Stimulated activated memory B cell treated with anti-CD40 and anti-IgM and Interleukin-4, amounts not matched to agents 10 μg/mL and 1 μg/mL and 100 μg/mL, for 72 hours (primary cell): ENCODE data around the gene TMPRSS9.
"Not testable (repeated sequence)": the region's sequence is repeated elsewhere in the genome, so short reads cannot be mapped to it uniquely, and the experiment has no call there.

Source experiments
- ATAC-seq: fragments of 150-1000 bp; cut with Tn5 transposase; 2 replicates; pipeline ENCODE4 v1.10.0; 2021
- H3K27ac Mint-ChIP-seq: one replicate; pipeline ENCODE4 v1.8.0; 2022; ENCODE audit warnings: mild to moderate bottlenecking, mixed read lengths
- H3K27me3 Mint-ChIP-seq: one replicate; pipeline ENCODE4 v1.8.0; 2022; ENCODE audit warnings: mixed read lengths
- H3K36me3 Mint-ChIP-seq: one replicate; pipeline ENCODE4 v1.8.0; 2022; ENCODE audit warnings: mixed read lengths
- H3K4me1 Mint-ChIP-seq: one replicate; pipeline ENCODE4 v1.8.0; 2022; ENCODE audit warnings: mixed read lengths
- H3K4me3 Mint-ChIP-seq: one replicate; pipeline ENCODE4 v1.8.0; 2022; ENCODE audit warnings: mild to moderate bottlenecking, moderate library complexity, mixed read lengths
- H3K9me3 Mint-ChIP-seq: one replicate; pipeline ENCODE4 v1.8.0; 2022; ENCODE audit warnings: mixed read lengths

TMPRSS9 gene

DNA sequence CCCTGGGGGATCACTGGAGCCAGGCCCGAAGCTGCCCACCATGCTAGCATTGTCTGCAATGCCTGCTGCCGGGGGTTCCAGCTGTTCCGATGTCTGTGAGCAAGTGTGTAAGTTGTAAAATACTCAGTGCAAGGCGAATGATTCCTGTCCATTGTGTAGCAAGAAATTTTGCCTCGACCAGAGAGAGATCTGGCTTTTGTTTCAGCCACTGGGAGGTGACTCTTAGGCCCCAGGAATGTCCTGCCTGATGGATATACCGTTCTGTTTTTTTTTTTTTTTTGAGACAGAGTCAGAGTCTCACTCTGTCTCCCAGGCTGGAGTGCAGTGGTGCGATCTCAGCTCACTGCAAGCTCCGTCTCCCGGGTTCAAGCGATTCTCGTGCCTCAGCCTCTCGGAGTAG is 108.5 kb downstream of the TMPRSS9 start:
- no peaks in the 10 kb centered on the region for H3K36me3 Mint-ChIP-seq
- H3K27me3 Mint-ChIP-seq = no peaks in the 10 kb centered on the region
- H3K9me3 Mint-ChIP-seq = no peaks in the 10 kb centered on the region
- ATAC-seq = no peak
- H3K27ac Mint-ChIP-seq = no peak overlapping the region
- no peak overlapping the region for H3K4me3 Mint-ChIP-seq
- H3K4me1 Mint-ChIP-seq = peaks cover 14% of the 10 kb centered on the region

DNA sequence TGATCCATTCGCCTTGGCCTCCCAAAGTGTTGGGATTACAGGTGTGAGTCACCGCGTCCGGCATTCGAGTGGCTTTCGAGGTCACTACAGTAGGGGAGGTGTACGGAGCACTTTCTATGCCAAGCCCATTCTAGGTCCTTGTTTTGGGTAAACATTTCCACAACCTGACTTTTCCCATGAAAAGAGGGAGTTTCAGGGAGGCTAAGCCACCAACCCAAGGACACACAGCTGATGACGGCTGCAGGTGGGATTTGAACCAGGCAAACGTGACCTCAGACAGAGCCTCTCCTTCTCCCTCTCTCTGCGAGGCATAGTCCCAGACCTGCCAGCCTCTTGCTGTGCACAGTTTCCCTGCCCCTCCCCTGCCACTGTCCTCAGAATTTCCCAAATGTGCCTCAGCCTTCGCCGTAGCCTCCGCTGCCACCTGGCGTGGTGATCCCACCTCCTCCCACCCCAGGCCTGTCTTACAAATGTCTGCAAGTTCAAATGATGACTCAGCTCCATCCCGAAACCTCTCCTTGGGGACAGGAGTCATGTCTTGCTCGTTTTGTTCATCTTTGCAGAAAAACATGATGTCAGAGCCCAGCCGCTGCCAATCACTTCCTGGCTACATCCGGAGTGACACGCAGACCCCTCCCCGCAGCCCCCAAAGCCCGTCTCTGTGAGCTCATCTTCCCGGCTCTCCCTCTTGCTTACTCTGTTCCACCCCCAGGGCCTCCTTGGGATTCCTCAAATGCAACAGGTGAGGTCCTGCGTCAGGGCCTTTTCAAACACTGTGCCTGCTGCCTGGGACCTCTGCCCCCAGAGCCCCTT is 109.2 kb downstream of the TMPRSS9 start:
- H3K27ac Mint-ChIP-seq = peak overlapping the region; percentile 48
- ATAC-seq = peak; percentile 71

DNA sequence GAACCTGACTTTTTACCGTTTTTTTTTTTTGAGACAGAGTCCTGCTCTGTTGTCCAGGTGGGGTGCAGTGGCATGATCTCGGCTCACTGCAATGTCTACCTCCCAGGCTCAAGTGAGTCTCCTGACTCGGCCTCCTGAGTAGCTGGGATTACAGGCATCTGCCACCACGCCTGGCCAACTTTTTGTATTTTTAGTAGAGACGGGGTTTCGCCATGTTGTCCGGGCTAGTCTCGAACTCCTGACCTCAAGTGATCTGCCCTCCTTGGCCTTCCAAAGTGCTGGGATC is 109.8 kb downstream of the TMPRSS9 start:
- H3K9me3 Mint-ChIP-seq, ATAC-seq, H3K27me3 Mint-ChIP-seq, H3K4me3 Mint-ChIP-seq, H3K36me3 Mint-ChIP-seq: not testable (repeated sequence)
- Mint-ChIP-seq H3K4me1 (peaks cover 15% of the 10 kb centered on the region), H3K27ac (peak overlapping the region; percentile 48)

More for the DNA sequence above, 109.2 kb downstream of the TMPRSS9 start:
- Mint-ChIP-seq H3K36me3 (no peaks in the 10 kb centered on the region), H3K4me3 (no peak overlapping the region), H3K4me1 (peaks cover 14% of the 10 kb centered on the region), H3K27me3 (no peaks in the 10 kb centered on the region), H3K9me3 (no peaks in the 10 kb centered on the region)

DNA sequence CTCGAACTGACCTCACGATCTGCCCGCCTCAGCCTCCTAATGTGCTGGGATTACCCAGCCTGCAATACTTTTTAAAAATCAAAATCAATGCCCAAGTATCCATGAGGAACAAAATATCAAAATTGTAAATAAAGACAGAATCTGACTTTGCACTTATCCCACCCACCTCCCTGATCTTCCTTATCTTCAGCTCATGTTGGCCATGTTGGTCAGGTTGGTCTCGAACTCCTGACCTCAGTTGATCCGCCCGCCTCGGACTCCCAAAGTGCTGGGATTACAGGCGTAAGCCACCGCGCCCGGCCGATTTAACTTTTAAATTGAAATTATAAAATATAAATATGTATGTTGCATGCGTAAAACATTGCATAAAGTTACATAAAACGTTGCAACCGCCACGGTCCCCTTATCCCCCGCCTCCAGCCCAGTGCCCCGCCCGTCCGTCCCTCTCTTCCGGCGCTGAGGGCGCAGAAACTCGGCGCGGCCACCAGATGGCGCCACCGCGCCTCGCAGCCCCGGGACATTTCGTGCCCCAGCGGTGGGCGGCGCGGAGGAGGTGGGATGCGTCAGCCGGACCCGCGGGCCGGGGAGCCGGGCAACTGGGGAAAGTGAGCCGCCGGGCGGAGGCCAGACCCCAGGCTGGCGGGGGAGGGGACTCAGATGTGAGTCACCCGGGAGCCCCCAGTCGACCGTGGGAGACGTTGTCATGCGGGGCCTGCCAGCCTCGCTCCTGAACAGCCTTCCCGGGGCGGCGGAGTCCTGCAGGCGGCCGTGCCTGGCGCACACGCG is 114.4 kb downstream of the TMPRSS9 start:
- H3K27me3 Mint-ChIP-seq = no peaks in the 10 kb centered on the region
- H3K36me3 Mint-ChIP-seq = peaks cover 27% of the 10 kb centered on the region
- peak overlapping the region; percentile 82 for H3K27ac Mint-ChIP-seq
- H3K4me1 Mint-ChIP-seq = peaks cover 32% of the 10 kb centered on the region
- no peaks in the 10 kb centered on the region for H3K9me3 Mint-ChIP-seq
- peak; percentile 60 for ATAC-seq
- peak overlapping the region; percentile 100 for H3K4me3 Mint-ChIP-seq

DNA sequence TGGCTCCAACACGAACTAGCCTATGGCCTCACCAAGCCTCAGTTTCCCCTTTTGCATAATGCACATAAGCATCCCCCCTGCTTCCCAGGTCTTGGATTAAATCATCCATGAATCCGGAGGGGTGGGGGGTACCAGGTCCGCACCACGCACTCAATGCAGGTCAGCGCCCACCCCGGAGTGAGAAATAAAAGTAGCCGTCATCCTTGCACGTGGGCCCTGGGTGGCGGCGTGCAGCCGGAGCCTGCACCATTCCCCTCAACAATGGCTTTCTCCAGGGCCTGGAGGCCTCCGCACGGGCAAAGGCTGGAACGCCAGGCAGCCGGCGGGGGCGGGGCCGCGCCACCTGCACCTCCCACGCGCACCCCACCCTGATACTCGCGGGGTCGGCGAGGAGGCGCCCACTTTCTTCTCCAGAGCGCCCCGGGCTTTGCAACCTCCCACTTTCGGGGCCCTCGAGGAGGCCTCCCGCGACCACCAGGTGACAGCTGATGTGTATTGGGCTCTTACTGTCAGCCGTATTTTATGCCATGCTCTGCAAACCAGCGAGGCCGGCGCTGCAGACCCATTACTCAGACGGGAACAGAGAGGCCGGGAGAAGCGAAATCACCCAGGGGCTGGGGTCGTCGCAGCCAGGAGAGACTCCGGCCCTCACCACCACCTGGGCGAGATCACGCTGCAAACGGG is 115.1 kb downstream of the TMPRSS9 start:
- no peaks in the 10 kb centered on the region for H3K9me3 Mint-ChIP-seq
- peak; percentile 53 for ATAC-seq

More for the DNA sequence above, 115.1 kb downstream of the TMPRSS9 start:
- Mint-ChIP-seq H3K4me3 (peak overlapping the region; percentile 100), H3K27me3 (no peaks in the 10 kb centered on the region), H3K36me3 (peaks cover 27% of the 10 kb centered on the region), H3K4me1 (peaks cover 33% of the 10 kb centered on the region), H3K27ac (peak overlapping the region; percentile 82)
